D721Med (cell line): ENCODE results near the gene AP5S1.

ENCODE experiments used
- DNase-seq: peaks from one replicate; pipeline ENCODE4 v3.0.0; 2011; ENCODE audit warnings: low spot score; ENCODE audit not compliant: insufficient read length
- FAIRE-seq: peaks from 2 replicates; lab custom pipeline; 2011; peaks lifted over from hg19 to GRCh38; lab: Jason Lieb, UNC
- CTCF ChIP-seq: IDR thresholded peaks from 2 replicates; pipeline ENCODE4 v1.5.1; 2012; ENCODE audit warnings: mild to moderate bottlenecking, control low read depth; ENCODE audit not compliant: insufficient read depth; ENCODE audit errors: missing control alignments

AP5S1 gene

GRCh38 chr20:3781153-3781910, 39.0 kb upstream of the AP5S1 start, which contains the start of gene SPEF1:
SPEF1 (minus strand) TSS chr20:3781448; CDS start chr20:3781287, 161 bp downstream.
- FAIRE-seq, result no peak
- TF ChIP-seq CTCF, result peak; percentile 54
- DNase-seq, result peak; percentile 78

- DNase-seq, result no peak
- no peak for TF ChIP-seq CTCF
- FAIRE-seq, result no peak
Observed at GRCh38 chr20:3782597-3782996, 37.8 kb upstream of the AP5S1 start.

GRCh38 chr20:3783068-3783489, 37.3 kb upstream of the AP5S1 start:
- FAIRE-seq (no peak), DNase-seq (no peak)
- TF ChIP-seq CTCF, result no peak

GRCh38 chr20:3783511-3784195, 36.7 kb upstream of the AP5S1 start:
- FAIRE-seq, result no peak
- no peak for DNase-seq
- no peak for TF ChIP-seq CTCF

GRCh38 chr20:3784216-3784853, 36.0 kb upstream of the AP5S1 start:
- FAIRE-seq (no peak), DNase-seq (no peak)
- no peak for TF ChIP-seq CTCF

- DNase-seq, result no peak
- no peak for FAIRE-seq
- TF ChIP-seq CTCF, result no peak
Observed at GRCh38 chr20:3784863-3785239, 35.5 kb upstream of the AP5S1 start.
